HepG2 (cell line): ENCODE data around the gene TMUB1. TPM values are rescaled to one million over a fixed set of nuclear protein-coding genes. Genes with fewer than 3 reads are reported as not detected.
A peak's percentile ranks its signal among the peaks of the same experiment; 100 is the strongest.

ENCODE experiments used
- ARID5B ChIP-seq: IDR thresholded peaks from 2 replicates; pipeline ENCODE4 v1.4.0; 2020; ENCODE audit warnings: mild to moderate bottlenecking, missing genetic modification reagents
- ATF7 ChIP-seq, 2 experiments: fragments of 450-650 bp in 1 of 2; sonication (generic) in 1 of 2; formaldehyde crosslinking in 1 of 2; IDR thresholded peaks; 2 replicates each; pipeline versions ENCODE4 v1.4.0 to v1.6.1; 2016 to 2020; ENCODE audit warnings: antibody characterized with exemption in 1 of 2, mild to moderate bottlenecking in 1 of 2, missing genetic modification reagents in 1 of 2
- BCL6 ChIP-seq: IDR thresholded peaks from 2 replicates; pipeline ENCODE4 v1.6.1; 2016; ENCODE audit warnings: missing genetic modification reagents, missing compliant biosample characterization
- CREBL2 ChIP-seq: sonication (generic); formaldehyde crosslinking; IDR thresholded peaks from 2 replicates; pipeline ENCODE4 v1.8.1; 2023; ENCODE audit warnings: missing genetic modification reagents, mild to moderate bottlenecking, borderline replicate concordance
- E2F2 ChIP-seq: sonication (generic); formaldehyde crosslinking; IDR thresholded peaks from 2 replicates; pipeline ENCODE4 v1.4.0; 2020; ENCODE audit warnings: missing genetic modification reagents, borderline replicate concordance
- ESRRA ChIP-seq: sonication (generic); formaldehyde crosslinking; IDR thresholded peaks from 2 replicates; pipeline ENCODE4 v1.5.1; 2020; ENCODE audit warnings: mild to moderate bottlenecking, low read depth, missing genetic modification reagents
- FOXK2 ChIP-seq: fragments of 450-650 bp; IDR thresholded peaks from 2 replicates; pipeline ENCODE4 v1.6.1; 2016
- IRF1 ChIP-seq: sonication (generic); formaldehyde crosslinking; IDR thresholded peaks from 2 replicates; pipeline ENCODE4 v1.4.0; 2020; ENCODE audit warnings: low read depth, mild to moderate bottlenecking, missing genetic modification reagents
- IRX3 ChIP-seq: sonication (generic); formaldehyde crosslinking; IDR thresholded peaks from 2 replicates; pipeline ENCODE4 v1.8.1; 2023; ENCODE audit warnings: mild to moderate bottlenecking, low read depth, missing genetic modification reagents, borderline replicate concordance
- KDM5B ChIP-seq: sonication (generic); formaldehyde crosslinking; IDR thresholded peaks from 2 replicates; pipeline ENCODE4 v1.4.0; 2020; ENCODE audit warnings: missing genetic modification reagents, mild to moderate bottlenecking, borderline replicate concordance
- MED8 ChIP-seq: sonication (generic); formaldehyde crosslinking; IDR thresholded peaks from 2 replicates; pipeline ENCODE4 v1.8.1; 2023; ENCODE audit warnings: mild to moderate bottlenecking, missing genetic modification reagents; ENCODE audit not compliant: insufficient replicate concordance
- NAIF1 ChIP-seq: sonication (generic); formaldehyde crosslinking; IDR thresholded peaks from 2 replicates; pipeline ENCODE4 v1.5.0; 2020; ENCODE audit warnings: mild to moderate bottlenecking, missing genetic modification reagents, borderline replicate concordance
- NR0B2 ChIP-seq: sonication (generic); formaldehyde crosslinking; IDR thresholded peaks from 2 replicates; pipeline ENCODE4 v1.4.0; 2020; ENCODE audit warnings: mild to moderate bottlenecking, missing genetic modification reagents
- SMYD3 ChIP-seq: sonication (generic); formaldehyde crosslinking; IDR thresholded peaks from 2 replicates; pipeline ENCODE4 v1.8.1; 2023; ENCODE audit warnings: mild to moderate bottlenecking, missing genetic modification reagents
- TGIF2 ChIP-seq: IDR thresholded peaks from 2 replicates; pipeline ENCODE4 v1.6.1; 2016; ENCODE audit warnings: control low read depth, missing compliant biosample characterization
- TRIM24 ChIP-seq: sonication (generic); formaldehyde crosslinking; IDR thresholded peaks from 2 replicates; pipeline ENCODE4 v1.8.0; 2022; ENCODE audit warnings: mild to moderate bottlenecking, missing genetic modification reagents
- ZBTB7B ChIP-seq: sonication (generic); formaldehyde crosslinking; IDR thresholded peaks from 2 replicates; pipeline ENCODE4 v1.4.0; 2020; ENCODE audit warnings: missing genetic modification reagents
- ZNF296 ChIP-seq: sonication (generic); formaldehyde crosslinking; conservative IDR thresholded peaks from 2 replicates; pipeline ENCODE4 v1.5.0; 2020; ENCODE audit warnings: mild to moderate bottlenecking, missing genetic modification reagents
- ZNF570 ChIP-seq: sonication (generic); formaldehyde crosslinking; IDR thresholded peaks from 2 replicates; pipeline ENCODE4 v1.4.0; 2020; ENCODE audit warnings: mild to moderate bottlenecking, missing genetic modification reagents, borderline replicate concordance
- ZSCAN29 ChIP-seq: sonication (generic); formaldehyde crosslinking; conservative IDR thresholded peaks from 2 replicates; pipeline ENCODE4 v1.4.0; 2020; ENCODE audit warnings: mild to moderate bottlenecking, missing genetic modification reagents
- ZSCAN5A ChIP-seq: sonication (generic); formaldehyde crosslinking; IDR thresholded peaks from 2 replicates; pipeline ENCODE4 v1.8.0; 2022; ENCODE audit warnings: mild to moderate bottlenecking, missing genetic modification reagents, borderline replicate concordance
- polyA plus RNA-seq, 8 experiments: library from polyadenylated mRNA; depleted of rRNA in 3 of 8; stranded (reverse) in 7 of 8; unstranded in 1 of 8; fragments of >200 nt; fragmentation: Illumina TruSeq in 4 of 8; extraction: Trizol in 4 of 8; gene quantifications; 2 replicates each; pipeline versions ENCODE4 v1.2.1 to v1.2.3, GENCODE V29; 2011 to 2016; ENCODE audit warnings: low read depth in 4 of 8, missing spikeins in 1 of 8, mixed read lengths in 1 of 8; ENCODE audit not compliant: insufficient read depth in 1 of 8
- total RNA-seq, 5 experiments: library from RNA; depleted of rRNA; stranded (reverse); fragments of >200 nt; fragmentation: Illumina TruSeq; extraction: Trizol; gene quantifications; 2 replicates each; pipeline ENCODE4 v1.2.3, GENCODE V29; 2016; ENCODE audit warnings: low read depth in 1 of 5

The TMUB1 gene
- total and polyA plus RNA-seq, 2 of the 13 experiments (the other 11 are each of a cell fraction or from before 2014, with no cell fraction given): 44.8 to 51.6 TPM

- TF ChIP-seq ATF7 (IDR thresholded peaks at IDR 0.05) (no peak), ATF7 (CRISPR knock-in tag; IDR thresholded peaks at IDR 0.05) (no peak), ZNF296 (no peak), MED8 (CRISPR knock-in tag) (no peak), TRIM24 (no peak), ARID5B (no peak), SMYD3 (no peak), ZSCAN29 (no peak), IRF1 (CRISPR knock-in tag) (no peak), E2F2 (0 out of 2 replicates have a peak, but pooled peaks have one; percentile 28), FOXK2 (no peak), TGIF2 (CRISPR knock-in tag) (0 out of 2 replicates have a peak, but pooled peaks have one; percentile 34), CREBL2 (no peak), ESRRA (CRISPR knock-in tag) (peak; percentile 67), ZNF570 (CRISPR knock-in tag) (no peak), NAIF1 (CRISPR knock-in tag) (no peak), KDM5B (peak; percentile 54; the same call in 1 of the 2 replicates), ZBTB7B (CRISPR knock-in tag) (peak; percentile 48; the same call in 1 of the 2 replicates), NR0B2 (CRISPR knock-in tag) (no peak), BCL6 (CRISPR knock-in tag) (no peak), IRX3 (CRISPR knock-in tag) (peak; percentile 62; the same call in 1 of the 2 replicates), ZSCAN5A (CRISPR knock-in tag) (no peak)
Measured at GRCh38 chr7:151087245-151088018, 4.1 kb upstream of the TMUB1 start (continued).
